ENCODE data around the gene ESD. TPM values are rescaled to one million over a fixed set of nuclear protein-coding genes. Genes with fewer than 3 reads are reported as not detected.

Gene ESD
- total RNA-seq, 1 experiment from 2014 or later = 78.8 TPM

- Histone ChIP-seq H4K5ac (ENCODE audit: insufficient read length, low read depth, low read length) (no peak overlapping the region), H3K56ac (ENCODE audit: insufficient read length, low read depth, low read length) (no peak overlapping the region), H2AFZ (ENCODE audit: low read length) (no peak overlapping the region), H4K20me1 (ENCODE audit: control insufficient read depth, insufficient read depth, insufficient read length) (no peaks in the 10 kb centered on the region), H3K23ac (ENCODE audit: insufficient read length, low read depth, low read length) (no peak overlapping the region), H2BK120ac (ENCODE audit: low read depth, low read length, poor library complexity, severe bottlenecking) (no peak overlapping the region), H3K79me1 (ENCODE audit: insufficient read depth, low read depth, low read length, poor library complexity, severe bottlenecking) (no peaks in the 10 kb centered on the region), H3K27ac (ENCODE audit: insufficient read length, low read depth, low read length) (no peak overlapping the region), H3K4me1 (ENCODE audit: insufficient read depth, low read length) (no peaks in the 10 kb centered on the region), H3K14ac (ENCODE audit: insufficient read depth, low read length) (no peak overlapping the region; the same call in 1 of the 2 replicates), H3K79me2 (ENCODE audit: insufficient read depth, low read length) (no peaks in the 10 kb centered on the region), H3K4me2 (ENCODE audit: insufficient read depth, insufficient read length, low read length) (no peak overlapping the region), H4K91ac (ENCODE audit: insufficient read length, low read depth, low read length) (no peak overlapping the region), H2BK15ac (ENCODE audit: low read depth, low read length) (no peak overlapping the region), H3K18ac (ENCODE audit: insufficient read length, low read depth, low read length) (no peak overlapping the region), H4K8ac (replicated peaks; ENCODE audit: insufficient read length, low read depth, low read length) (no peak overlapping the region), H3T11ph (ENCODE audit: low read length) (no peak overlapping the region), H3K4ac (ENCODE audit: low read depth, low read length) (no peak overlapping the region), H2BK12ac (ENCODE audit: insufficient read length, low read depth, low read length) (no peak overlapping the region), H3K9ac (ENCODE audit: extremely low read depth, insufficient read length, low read length) (no peak overlapping the region), H2BK20ac (ENCODE audit: low read depth, low read length, poor library complexity, severe bottlenecking) (no peak overlapping the region), H3K23me2 (ENCODE audit: insufficient read length, low read depth, low read length, poor library complexity, severe bottlenecking) (no peaks in the 10 kb centered on the region), H2BK5ac (ENCODE audit: insufficient read length, low read length) (no peak overlapping the region), H2AK5ac (ENCODE audit: insufficient read length, low read length) (no peak overlapping the region), H3K9me3 (ENCODE audit: control insufficient read depth, low read depth, low read length) (no peaks in the 10 kb centered on the region), H3K27me3 (ENCODE audit: insufficient read depth, low read length) (no peaks in the 10 kb centered on the region)
- no peak overlapping the region for H3K4me3 Mint-ChIP-seq
- peaks cover 9% of the 10 kb centered on the region in 2 experiments for H3K4me1 Mint-ChIP-seq
- no peak for DNase-seq
- no peak overlapping the region for H3K27ac Mint-ChIP-seq
- no CpG with 5 or more reads among the region's 13 CpGs for WGBS (ENCODE audit: extremely low coverage, insufficient read length, low lambda C conversion rate)
- TF ChIP-seq CTCF (conservative IDR thresholded peaks at IDR 0.05) = no peak
- H3K27me3 Mint-ChIP-seq (ENCODE audit: low read depth) = no peaks in the 10 kb centered on the region; the same call in 1 of the 2 replicates
- H3K36me3 Mint-ChIP-seq (ENCODE audit: insufficient read depth in 1 of 3, low read depth in 3 of 3) = no peaks in the 10 kb centered on the region
- peaks cover 0 to 3% of the 10 kb centered on the region in 2 experiments; a peak in 3 of 5 replicates for H3K9me3 Mint-ChIP-seq
Observed at GRCh38 chr13:46817838-46818476, 21.0 kb upstream of the ESD start.
